ENCODE results near the gene EFNB3.

The EFNB3 gene

DNA sequence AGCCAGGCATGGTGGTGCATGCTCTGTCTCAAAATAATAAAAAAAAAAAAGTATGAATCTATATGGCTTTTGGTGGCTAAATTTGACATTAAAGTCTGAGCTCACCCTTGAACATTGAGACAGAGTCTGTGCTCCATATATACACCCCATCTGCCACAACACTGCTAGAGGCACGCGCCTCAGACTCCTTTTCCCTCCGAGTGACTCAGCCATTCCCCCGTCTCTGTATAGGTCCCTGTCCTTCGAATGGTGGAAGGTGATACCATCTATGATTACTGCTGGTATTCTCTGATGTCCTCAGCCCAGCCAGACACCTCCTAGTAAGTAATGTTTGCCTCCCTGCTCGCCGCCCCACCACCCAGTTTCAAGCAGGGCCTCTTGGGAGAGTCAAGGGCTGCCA, 4.5 kb upstream of the EFNB3 start:
- DNase-seq (ENCODE audit: low read depth in 2 of 2) = no peak

DNA sequence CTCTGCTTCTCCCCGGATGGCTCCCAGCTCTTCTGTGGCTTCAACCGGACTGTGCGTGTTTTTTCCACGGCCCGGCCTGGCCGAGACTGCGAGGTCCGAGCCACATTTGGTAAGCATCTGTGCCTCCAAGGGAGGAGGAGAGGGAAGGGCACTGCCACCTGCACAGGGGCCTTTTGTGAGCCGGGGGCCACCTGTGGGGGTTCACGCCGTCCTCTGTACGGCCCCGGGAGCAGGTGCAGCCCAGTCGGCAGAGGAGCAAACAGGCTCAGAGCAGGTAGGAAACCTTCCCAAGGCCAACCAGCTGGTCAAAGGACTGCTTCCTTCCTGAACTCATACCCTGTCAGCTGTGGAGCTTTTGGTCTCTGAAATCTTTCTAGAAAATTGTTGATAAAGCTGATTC, 3.3 kb upstream of the EFNB3 start:
- DNase-seq (ENCODE audit: low read depth in 2 of 2) = no peak

DNA sequence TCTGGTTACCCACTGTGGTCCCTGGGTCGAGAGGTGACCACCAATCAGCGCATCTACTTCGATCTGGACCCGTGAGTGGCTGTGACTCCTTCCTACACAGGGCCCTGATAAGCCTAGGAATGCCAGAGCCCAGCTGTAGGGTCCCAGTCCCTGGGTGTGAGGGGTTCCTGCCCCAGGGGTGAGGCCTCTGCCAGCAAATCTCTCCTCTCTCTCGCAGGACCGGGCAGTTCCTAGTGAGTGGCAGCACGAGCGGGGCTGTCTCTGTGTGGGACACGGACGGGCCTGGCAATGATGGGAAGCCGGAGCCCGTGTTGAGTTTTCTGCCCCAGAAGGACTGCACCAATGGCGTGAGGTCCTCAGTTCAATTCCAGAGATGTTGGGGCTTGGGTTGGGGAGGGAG, 2.2 kb upstream of the EFNB3 start:
- DNase-seq (ENCODE audit: low read depth in 2 of 2) = no peak

DNA sequence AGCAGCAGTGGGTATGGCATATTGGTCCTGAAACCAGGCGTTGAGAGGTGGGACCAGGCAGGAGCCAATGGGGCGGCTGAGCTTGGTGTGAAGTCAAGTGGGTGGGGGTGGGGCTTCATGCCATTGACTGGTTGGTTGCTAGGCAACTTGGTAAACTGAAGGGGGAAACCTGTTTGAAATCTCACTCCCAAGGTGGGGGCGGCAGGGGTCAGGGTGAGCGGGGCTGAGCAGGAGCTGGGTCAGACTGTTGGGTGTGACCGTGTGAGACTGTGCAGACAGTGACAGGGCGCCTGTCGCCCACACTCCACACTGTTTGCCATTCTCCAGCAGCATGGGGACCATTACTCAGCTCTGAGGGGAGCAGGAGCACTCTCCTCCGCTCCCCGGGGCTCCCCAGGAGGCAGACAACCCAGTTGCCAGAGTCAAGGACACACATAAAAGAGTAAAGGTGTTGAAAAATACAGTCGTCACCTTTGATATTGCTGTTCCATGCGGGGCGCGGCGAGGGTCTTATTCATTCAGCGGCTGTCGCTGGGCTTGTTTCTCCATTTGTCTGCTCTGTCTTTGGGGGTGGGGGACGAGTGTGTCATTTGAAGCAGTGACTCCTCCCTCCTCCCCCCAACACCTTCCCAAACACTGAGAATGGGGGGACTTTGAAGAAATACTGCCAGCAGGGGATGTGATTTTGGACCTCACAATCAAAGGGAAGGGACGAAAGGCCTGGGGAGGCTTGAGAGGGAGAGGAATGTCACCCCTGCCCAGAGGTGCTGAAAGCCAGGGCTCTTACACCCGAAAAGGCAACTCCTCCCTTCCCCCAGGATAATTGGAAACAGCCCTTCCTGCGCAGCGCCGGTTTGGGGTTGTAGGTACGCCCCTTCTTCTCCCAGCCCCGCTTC, 1.2 kb upstream of the EFNB3 start:
- no peak for DNase-seq (ENCODE audit: low read depth in 2 of 2)

DNA sequence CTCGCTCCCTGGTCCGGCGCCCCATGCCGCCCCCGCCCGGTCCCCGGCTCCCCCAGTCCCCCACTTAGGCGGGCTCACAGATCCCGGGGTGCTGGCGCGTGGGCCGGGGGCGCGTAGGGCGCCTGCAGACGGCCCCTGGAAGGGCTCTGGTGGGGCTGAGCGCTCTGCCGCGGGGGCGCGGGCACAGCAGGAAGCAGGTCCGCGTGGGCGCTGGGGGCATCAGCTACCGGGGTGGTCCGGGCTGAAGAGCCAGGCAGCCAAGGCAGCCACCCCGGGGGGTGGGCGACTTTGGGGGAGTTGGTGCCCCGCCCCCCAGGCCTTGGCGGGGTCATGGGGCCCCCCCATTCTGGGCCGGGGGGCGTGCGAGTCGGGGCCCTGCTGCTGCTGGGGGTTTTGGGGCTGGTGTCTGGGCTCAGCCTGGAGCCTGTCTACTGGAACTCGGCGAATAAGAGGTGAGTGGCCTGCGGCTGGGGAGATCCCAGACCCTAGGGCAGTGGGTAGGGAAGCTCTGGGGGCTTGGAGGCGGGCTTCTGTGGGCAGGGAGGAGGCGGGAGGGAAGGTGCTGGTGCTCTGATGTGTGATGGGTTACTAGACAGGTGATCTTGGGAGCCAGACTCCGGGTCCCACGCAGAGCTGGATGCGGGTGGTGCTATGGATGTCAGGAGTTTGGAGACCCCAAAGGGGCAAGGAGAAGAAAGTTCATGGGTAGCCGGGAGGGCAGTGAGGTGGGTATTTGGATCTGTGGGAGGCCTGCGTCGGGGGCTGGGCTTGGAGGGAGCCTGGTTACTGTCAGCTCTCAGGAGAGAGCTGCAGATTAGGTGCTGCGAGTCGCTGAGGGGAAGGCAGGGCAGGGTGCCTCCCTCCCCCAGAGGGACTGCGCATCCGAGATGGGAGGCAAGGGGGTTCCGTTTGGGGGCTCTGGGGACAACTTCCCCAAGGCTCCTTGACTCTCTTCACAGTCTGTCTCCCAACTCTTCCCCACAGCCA, 560 bp downstream of the EFNB3 start:
- DNase-seq (ENCODE audit: low read depth in 2 of 2) = no peak

DNA sequence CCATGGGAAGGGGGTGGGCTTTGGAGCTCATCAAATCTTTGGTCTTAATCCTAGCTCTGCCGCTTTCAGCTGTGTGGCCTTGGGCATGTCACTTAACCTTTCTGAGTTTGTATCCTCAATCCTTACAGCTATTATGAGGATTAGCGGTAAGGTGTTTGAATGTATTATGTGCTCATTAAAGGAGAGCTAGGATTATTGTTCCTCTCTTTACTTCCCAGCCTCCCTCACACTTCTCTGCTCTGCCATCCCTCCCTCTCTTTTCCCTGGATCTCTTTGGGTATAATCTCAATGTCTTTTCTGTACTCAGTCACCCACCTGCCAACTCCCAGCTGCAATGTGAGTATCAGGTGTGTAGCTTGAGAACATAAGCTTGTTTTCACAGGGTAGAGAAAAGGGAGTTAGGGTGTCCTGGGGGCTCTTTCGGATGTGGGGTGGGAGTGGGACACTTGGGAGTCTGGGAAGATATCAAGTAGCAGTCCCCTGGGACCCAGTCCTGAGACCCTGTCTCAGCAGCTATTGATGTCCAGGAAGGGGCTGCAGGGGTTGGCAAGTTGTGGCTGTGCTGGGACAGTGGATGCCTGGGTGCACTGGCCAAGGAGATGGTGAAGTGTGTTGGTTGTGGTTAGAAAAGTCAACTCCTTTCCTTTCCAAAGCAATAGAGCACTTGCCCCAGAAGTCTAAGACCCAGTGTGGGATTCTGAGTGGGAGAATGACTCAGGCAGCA, 1.8 kb downstream of the EFNB3 start:
- DNase-seq (ENCODE audit: low read depth in 2 of 2) = no peak

DNA sequence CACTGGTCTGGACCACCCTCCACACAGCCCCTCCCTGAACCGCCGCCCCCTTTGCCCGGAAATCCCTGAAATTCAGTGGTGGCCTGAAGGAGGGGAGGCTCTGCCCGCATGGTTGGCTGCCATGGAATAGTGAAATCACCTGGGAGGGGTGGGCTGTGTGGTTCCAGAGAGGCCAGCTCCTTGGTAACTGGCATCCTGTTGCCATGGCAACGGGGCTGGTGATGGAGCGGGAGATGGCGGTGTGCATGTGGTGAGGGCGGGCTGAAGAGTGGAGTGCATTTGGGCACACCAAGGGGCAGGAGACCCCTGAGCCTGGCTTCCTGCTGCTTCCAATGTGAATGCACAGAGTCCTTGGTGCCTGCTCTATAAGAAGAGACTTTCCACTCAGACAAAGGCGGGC, 2.4 kb downstream of the EFNB3 start:
- DNase-seq (ENCODE audit: low read depth in 2 of 2) = no peak

DNA sequence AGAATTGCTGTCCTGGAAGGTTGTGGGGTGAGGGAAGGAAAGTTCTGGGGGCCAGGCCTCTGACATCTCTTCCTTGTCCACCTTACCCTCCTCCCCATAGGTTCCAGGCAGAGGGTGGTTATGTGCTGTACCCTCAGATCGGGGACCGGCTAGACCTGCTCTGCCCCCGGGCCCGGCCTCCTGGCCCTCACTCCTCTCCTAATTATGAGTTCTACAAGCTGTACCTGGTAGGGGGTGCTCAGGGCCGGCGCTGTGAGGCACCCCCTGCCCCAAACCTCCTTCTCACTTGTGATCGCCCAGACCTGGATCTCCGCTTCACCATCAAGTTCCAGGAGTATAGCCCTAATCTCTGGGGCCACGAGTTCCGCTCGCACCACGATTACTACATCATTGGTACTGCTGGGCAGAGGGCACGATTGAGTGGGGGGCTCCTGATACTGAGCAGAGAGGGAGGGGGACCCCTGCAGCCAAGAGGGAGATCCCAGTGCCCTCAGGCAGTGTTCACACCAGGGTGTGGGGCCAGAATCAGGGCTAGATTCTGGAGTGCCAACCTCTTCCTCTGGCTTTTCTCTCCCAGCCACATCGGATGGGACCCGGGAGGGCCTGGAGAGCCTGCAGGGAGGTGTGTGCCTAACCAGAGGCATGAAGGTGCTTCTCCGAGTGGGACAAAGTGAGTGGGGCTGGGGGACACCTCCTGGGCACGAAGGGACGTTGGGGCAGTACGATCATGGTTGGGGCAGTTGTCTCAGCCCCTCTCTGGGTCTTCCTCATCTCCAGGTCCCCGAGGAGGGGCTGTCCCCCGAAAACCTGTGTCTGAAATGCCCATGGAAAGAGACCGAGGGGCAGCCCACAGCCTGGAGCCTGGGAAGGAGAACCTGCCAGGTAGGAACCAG, 3.1 kb downstream of the EFNB3 start:
- no peak for DNase-seq (ENCODE audit: low read depth in 2 of 2)

DNA sequence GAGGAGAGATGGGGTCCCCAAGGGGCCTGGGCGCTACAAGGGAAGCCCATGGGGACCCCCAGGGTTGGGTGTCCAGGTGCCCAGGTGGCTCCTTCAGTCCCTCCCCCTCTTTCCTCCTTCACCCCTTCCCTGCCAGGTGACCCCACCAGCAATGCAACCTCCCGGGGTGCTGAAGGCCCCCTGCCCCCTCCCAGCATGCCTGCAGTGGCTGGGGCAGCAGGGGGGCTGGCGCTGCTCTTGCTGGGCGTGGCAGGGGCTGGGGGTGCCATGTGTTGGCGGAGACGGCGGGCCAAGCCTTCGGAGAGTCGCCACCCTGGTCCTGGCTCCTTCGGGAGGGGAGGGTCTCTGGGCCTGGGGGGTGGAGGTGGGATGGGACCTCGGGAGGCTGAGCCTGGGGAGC, 4.0 kb downstream of the EFNB3 start:
- DNase-seq (ENCODE audit: low read depth in 2 of 2) = no peak

DNA sequence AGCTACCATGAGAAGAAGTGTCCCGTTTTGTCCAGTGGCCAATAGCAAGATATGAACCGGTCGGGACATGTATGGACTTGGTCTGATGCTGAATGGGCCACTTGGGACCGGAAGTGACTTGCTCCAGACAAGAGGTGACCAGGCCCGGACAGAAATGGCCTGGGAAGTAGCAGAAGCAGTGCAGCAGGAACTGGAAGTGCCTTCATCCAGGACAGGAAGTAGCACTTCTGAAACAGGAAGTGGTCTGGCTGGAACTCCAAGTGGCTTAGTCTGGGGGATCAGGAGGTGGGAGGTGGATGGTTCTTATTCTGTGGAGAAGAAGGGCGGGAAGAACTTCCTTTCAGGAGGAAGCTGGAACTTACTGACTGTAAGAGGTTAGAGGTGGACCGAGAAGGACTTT, 5.3 kb downstream of the EFNB3 start:
- DNase-seq (ENCODE audit: low read depth in 2 of 2) = no peak

DNA sequence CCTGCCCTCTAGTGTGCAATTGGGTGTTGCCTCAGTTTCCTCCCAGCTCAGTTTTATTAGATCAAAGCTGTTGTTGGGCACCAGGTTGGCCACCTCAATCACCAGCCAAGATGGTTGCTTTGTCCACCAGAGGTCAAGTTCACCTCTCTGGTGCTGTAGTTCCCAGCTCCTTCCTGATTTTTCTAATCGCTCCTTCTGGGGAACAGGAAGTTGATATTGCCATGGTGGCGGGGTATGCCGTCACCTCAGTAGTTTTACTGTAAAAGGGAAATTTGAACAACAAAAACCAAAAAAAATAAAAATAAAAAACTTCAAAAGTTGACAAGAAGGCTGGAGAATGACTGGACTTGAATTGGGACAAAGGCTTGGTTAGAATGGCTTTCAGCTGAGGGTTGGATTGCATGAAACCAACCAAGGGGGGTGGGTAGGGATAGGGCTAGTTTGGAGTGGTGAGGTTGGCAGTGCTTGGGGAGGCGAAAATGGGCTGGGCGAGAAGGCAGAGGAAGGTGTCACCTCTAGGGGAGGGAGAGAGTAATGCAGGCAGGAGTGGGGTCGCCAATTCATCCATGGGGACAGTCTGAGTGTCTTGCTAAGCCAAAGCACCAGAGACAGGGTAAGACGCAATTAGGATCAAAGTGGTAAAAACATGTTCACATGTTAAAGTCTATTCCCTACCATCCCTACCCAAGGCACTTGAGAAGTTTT, 6.2 kb downstream of the EFNB3 start:
- no peak for DNase-seq (ENCODE audit: low read depth in 2 of 2)

DNA sequence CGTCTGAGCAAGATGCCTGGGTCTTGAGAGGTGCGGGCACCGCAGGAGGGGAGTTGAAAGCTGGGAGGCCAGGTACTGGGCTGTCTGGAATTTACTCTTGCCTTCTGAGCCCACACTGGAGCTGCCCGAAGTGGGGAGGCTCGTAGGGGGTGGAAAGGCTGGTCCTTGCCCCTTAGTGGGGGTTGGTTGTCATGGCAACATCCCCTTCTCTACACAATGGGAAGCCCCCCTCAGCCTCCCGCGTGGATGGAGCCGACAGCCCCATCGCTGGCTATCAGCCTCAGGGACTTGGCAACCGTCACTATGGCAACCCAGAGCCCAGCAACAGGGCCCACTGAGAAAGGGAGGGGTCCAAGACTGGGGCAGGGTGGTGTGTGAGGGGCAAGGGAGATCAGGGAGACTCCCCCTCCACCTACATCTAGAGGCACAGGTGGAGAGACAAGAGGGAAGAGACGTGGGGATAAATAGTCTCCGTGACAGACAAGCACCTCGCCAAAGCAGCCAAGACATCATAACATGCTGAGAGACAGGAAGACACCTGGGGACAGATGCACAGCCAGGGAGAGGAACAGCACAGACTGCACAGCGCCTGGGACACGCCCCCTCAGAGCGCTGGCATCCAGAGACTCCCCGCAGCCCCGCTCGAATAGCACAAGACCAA, 7.2 kb downstream of the EFNB3 start:
- no peak for DNase-seq (ENCODE audit: low read depth in 2 of 2)

DNA sequence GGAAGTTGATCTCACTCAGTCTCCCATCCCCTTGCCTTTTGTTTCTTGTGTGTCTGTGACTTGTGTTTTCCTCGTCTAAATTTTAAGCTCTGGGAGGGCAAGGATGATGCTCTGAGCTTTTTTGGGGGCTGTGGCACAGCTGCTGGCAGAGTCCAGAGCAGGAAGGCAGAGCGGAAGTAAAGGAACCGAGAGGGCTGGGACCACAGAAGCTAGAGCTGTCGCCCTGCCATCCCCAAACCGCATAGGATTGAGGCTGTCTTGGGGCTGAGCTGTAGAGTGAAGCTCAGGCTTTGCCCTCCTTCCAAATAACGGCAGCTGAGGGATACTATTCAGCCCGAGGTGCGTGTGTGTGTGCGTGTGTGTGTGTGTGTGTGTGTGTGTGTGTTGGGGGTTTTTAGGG, 8.8 kb downstream of the EFNB3 start:
- no peak for DNase-seq (ENCODE audit: low read depth in 2 of 2)

DNA sequence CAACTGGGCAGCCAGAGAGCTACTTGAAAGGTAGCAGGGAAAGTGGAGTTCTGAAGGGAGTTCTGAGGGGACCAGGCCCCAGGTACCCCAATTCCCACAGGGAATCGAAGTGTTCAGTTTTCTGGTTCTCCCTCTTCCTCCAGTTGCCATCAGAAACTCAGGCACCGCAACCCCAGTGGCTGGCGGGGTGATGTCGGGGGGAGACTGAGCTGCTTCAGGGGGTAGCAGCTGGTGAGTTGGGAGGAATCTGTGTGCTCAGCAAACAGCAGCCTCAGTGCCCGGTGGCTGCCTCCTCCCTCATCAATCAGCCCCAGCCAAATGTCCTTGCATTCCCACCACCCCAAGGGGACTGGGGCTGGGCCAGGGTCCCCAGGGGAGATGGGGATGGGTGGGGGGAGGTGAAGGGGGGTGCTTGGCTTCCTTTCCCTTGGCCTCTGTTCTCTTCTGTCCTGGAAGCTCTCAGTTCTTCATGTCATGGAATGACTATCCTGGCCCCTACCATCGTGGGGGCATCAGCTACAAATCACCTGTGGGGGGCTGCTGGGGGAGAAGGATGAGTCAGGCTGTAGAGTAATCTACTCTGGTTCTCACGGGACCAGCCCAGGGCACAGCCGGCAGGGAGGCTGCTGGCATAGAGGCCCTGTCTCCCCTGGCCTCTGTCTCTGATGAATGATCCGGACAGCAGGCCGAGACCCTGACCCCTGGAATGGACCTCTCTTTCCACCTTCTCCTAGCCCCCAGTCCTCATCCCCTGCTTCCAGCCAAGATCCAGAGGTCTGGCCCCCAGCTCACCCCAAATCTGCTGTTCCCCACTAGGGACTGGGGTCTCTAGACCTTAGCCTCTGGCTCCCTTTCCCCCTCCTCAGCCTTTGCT, 10.0 kb downstream of the EFNB3 start:
- DNase-seq (ENCODE audit: low read depth in 2 of 2) = no peak

DNA sequence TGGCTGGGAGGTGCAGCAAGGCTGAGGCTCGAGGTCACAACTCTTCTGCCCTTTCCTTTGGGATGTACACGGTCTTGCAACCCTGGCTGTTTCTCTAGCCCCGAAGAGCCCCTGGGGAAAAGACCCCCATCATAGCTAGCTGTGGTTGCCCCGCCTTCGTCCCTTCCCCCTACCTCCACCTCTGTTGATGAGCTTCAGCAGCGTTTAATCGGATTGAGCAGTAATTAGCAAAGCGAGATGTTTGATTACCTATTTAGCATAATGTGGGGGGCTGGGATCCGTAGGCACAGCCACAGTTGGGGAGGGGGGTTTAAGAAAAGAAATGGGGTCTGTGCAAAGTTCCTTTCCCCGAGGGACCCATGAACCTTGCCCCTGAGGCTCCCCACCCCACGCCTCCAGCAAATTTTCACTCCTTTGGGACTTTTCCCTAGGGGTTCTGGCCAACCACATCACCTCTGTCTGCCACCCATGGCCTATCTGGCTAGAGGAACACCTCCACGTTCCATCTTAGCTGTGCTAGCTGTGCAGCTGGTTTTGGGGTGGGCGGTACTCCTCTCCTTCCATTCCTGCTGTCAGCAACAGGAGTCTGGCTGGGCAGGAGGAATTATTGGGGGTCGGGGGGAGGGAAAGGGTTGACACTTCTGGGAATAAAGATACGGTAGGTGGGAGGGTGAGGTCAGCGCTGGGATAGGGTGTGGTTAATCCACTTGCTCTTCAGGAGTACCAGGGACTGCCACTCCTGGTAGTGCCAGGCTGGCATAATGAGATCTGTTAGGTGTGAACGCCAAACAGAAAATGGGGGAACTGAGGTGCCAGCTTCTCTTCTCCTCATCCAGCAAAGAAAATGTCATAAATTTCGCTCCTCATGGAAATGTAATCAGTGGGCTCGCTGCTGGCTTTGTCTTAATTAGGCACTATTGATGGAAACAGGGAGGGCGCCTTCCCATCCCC, 11.2 kb downstream of the EFNB3 start:
- DNase-seq (ENCODE audit: low read depth in 2 of 2) = no peak

DNA sequence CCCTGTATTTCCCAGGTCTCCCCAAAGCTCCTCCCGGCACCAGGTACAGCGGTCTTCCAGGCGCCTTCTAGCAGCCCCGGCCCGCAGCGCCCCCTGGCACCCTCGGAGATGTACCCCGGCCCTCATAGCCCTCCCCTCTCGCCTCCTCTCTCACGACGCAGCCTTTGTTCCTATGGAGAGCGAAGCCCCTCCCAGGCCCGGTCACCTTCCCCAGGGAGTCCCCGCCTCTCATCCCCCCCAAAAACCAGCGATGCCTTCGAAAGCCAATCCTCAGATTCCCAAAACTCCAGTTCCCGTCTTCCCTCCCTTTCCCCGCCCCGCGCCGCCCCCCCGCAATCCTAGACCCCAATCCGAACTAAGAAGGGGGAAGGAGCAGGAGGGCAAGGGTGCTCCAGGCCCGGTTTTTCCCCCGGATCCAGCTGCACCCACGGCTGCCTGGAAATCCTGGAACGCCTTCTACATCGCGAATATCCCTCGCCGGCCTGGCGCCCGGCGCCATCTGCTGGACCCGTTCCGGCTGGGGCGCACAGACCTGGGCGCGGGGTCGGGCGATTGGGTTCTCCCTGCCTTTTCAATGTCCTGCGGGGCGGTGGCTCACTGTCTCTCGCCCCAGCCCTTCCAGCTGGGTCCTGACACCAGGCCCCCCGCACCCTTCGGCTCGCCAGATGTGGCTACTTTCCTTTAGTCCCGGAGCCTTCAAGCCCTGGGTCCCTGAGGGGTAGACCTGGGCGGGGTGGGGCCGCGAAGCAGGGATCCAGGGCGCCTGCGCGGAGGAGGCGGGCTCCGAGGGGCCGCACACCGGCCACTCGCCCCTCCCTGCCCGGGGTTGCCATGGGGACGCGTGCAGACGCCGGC, 12.1 kb downstream of the EFNB3 start, which contains the start of gene DNAH2:
TSS of gene DNAH2 (plus strand) at position 844 of the 855 bp plus-strand sequence. CDS start 1,991 bp downstream, outside the sequence.
- peak; percentile 89 to 90 for DNase-seq (ENCODE audit: low read depth in 2 of 2)
